IMR-90 (cell line): ENCODE data around the gene TRAP1. TPM values are rescaled to one million over a fixed set of nuclear protein-coding genes. Genes with fewer than 3 reads are reported as not detected.

Source experiments
- ATAC-seq: fragments of 200-7000 bp; cut with Tn5 transposase; 2 replicates; pipeline ENCODE4 v1.9.1; 2020; ENCODE audit warnings: low read depth, mild to moderate bottlenecking, moderate library complexity
- BruUV-seq: library from RNA; stranded (reverse); fragments of 400-500 nt; replicated peaks from 2 replicates; lab custom pipeline; 2021; lab: Mats Ljungman, UMichigan
- CTCF ChIA-PET: fragments of 300-600 bp; formaldehyde crosslinking; extraction: SDS; loops from one replicate; lab custom pipeline; 2021; ENCODE audit warnings: antibody characterized with exemption; lab: Yijun Ruan, JAX
- POLR2A ChIA-PET: fragments of 300-600 bp; sonication (Branson Sonifier 250); formaldehyde crosslinking; loops from one replicate; lab custom pipeline; 2022; ENCODE audit warnings: antibody characterized with exemption; ENCODE audit not compliant: unreplicated experiment; lab: Charles Lee
- DNase-seq: peaks from one replicate; pipeline ENCODE4 v3.0.0; 2013
- H2AFZ ChIP-seq: replicated peaks from 2 replicates; pipeline ENCODE3; 2013; ENCODE audit warnings: low read length, mild to moderate bottlenecking; ENCODE audit not compliant: poor library complexity
- H2AK5ac ChIP-seq: 2 replicates; pipeline ENCODE4 v1.6.1; 2013; ENCODE audit warnings: low read depth, low read length, inconsistent platforms
- H2AK9ac ChIP-seq: replicated peaks from 2 replicates; pipeline ENCODE3; 2013; ENCODE audit warnings: mild to moderate bottlenecking, low read depth, low read length, moderate library complexity; ENCODE audit not compliant: poor library complexity
- H2BK120ac ChIP-seq: 2 replicates; pipeline ENCODE4 v1.6.1; 2013; ENCODE audit warnings: low read depth, low read length, inconsistent platforms
- H2BK15ac ChIP-seq: 3 replicates; pipeline ENCODE4 v1.6.1; 2013; ENCODE audit warnings: low read depth, low read length, inconsistent platforms
- H2BK20ac ChIP-seq: 2 replicates; pipeline ENCODE4 v1.6.1; 2013; ENCODE audit warnings: low read depth, mild to moderate bottlenecking, inconsistent platforms, low read length, moderate library complexity
- H2BK5ac ChIP-seq: 2 replicates; pipeline ENCODE4 v1.6.1; 2013; ENCODE audit warnings: mild to moderate bottlenecking, low read depth, low read length, inconsistent platforms; ENCODE audit not compliant: poor library complexity, severe bottlenecking
- H3K14ac ChIP-seq: replicated peaks from 2 replicates; pipeline ENCODE4 v1.6.1; 2013; ENCODE audit warnings: low read depth, low read length, inconsistent platforms
- H3K18ac ChIP-seq: 2 replicates; pipeline ENCODE4 v1.6.1; 2013; ENCODE audit warnings: low read depth, low read length, control low read depth
- H3K23ac ChIP-seq: 2 replicates; pipeline ENCODE4 v1.6.1; 2013; ENCODE audit warnings: low read depth, low read length, inconsistent platforms
- H3K27ac ChIP-seq: 2 replicates; pipeline ENCODE4 v1.5.1; 2013; ENCODE audit warnings: mild to moderate bottlenecking, control low read depth, low read length; ENCODE audit not compliant: insufficient read depth
- H3K27me3 ChIP-seq: 2 replicates; pipeline ENCODE4 v1.6.1; 2013; ENCODE audit warnings: low read length; ENCODE audit not compliant: control insufficient read depth, insufficient read depth
- H3K36me3 ChIP-seq: 2 replicates; pipeline ENCODE4 v1.6.1; 2013; ENCODE audit warnings: low read length, mixed read lengths; ENCODE audit not compliant: control insufficient read depth, insufficient read depth
- H3K4ac ChIP-seq: 2 replicates; pipeline ENCODE4 v1.6.1; 2013; ENCODE audit warnings: low read depth, low read length, inconsistent platforms
- H3K4me1 ChIP-seq: 2 replicates; pipeline ENCODE4 v1.6.1; 2013; ENCODE audit warnings: low read length, mixed read lengths; ENCODE audit not compliant: control insufficient read depth, insufficient read depth
- H3K4me2 ChIP-seq: 2 replicates; pipeline ENCODE4 v1.6.1; 2013; ENCODE audit warnings: low read depth, mild to moderate bottlenecking, control low read depth, low read length, moderate library complexity
- H3K4me3 ChIP-seq: 2 replicates; pipeline ENCODE4 v1.5.1; 2013; ENCODE audit warnings: low read depth, mild to moderate bottlenecking, control low read depth, low read length, moderate library complexity; ENCODE audit not compliant: insufficient read depth
- H3K56ac ChIP-seq: 2 replicates; pipeline ENCODE4 v1.6.1; 2013; ENCODE audit warnings: low read length, inconsistent platforms; ENCODE audit not compliant: insufficient read depth; ENCODE audit errors: extremely low read depth
- H3K79me1 ChIP-seq, 2 experiments: 2 replicates each; pipeline ENCODE4 v1.6.1; 2013; ENCODE audit warnings: low read length in 2 of 2, inconsistent platforms in 1 of 2, low read depth in 1 of 2
- H3K9ac ChIP-seq: 2 replicates; pipeline ENCODE4 v1.6.1; 2013; ENCODE audit warnings: low read depth, low read length, control low read depth
- H3K9me1 ChIP-seq: 2 replicates; pipeline ENCODE4 v1.6.1; 2013; ENCODE audit warnings: low read length, inconsistent platforms; ENCODE audit not compliant: insufficient read depth
- H3K9me3 ChIP-seq: 2 replicates; pipeline ENCODE4 v1.6.1; 2013; ENCODE audit warnings: low read length; ENCODE audit not compliant: control insufficient read depth, insufficient read depth
- H4K20me1 ChIP-seq: 2 replicates; pipeline ENCODE4 v1.6.1; 2013; ENCODE audit warnings: low read length, inconsistent platforms; ENCODE audit not compliant: insufficient read depth
- H4K5ac ChIP-seq: 2 replicates; pipeline ENCODE4 v1.6.1; 2013; ENCODE audit warnings: mild to moderate bottlenecking, low read depth, low read length, control low read depth
- H4K8ac ChIP-seq, 2 experiments: 2 replicates each; pipeline ENCODE4 v1.6.1; 2013; ENCODE audit warnings: low read depth in 2 of 2, low read length in 2 of 2, control low read depth in 1 of 2, inconsistent platforms in 1 of 2
- H4K91ac ChIP-seq: 2 replicates; pipeline ENCODE4 v1.6.1; 2013; ENCODE audit warnings: low read depth, low read length, inconsistent platforms; ENCODE audit not compliant: insufficient read depth
- CEBPB ChIP-seq: IDR thresholded peaks from 2 replicates; pipeline ENCODE4 v1.6.1; 2012; ENCODE audit warnings: low read depth, low read length, improper control_type of control experiment
- FOS ChIP-seq: fragments of 150-350 bp; IDR thresholded peaks from 2 replicates; pipeline ENCODE4 v1.6.1; 2016; ENCODE audit warnings: low read depth, low read length
- MAZ ChIP-seq: IDR thresholded peaks from 2 replicates; pipeline ENCODE4 v1.6.1; 2012; ENCODE audit warnings: low read depth, mild to moderate bottlenecking, low read length, improper control_type of control experiment, moderate library complexity, borderline replicate concordance
- NFE2L2 ChIP-seq: fragments of 150-350 bp; IDR thresholded peaks from 2 replicates; pipeline ENCODE4 v1.6.1; 2016; ENCODE audit warnings: low read depth, mild to moderate bottlenecking, low read length
- POLR2A ChIP-seq: IDR thresholded peaks from 2 replicates; pipeline ENCODE4 v1.6.1; 2012; ENCODE audit warnings: mild to moderate bottlenecking, low read depth, low read length
- RCOR1 ChIP-seq: IDR thresholded peaks from 2 replicates; pipeline ENCODE4 v1.6.1; 2012; ENCODE audit warnings: mild to moderate bottlenecking, low read length, improper control_type of control experiment; ENCODE audit not compliant: insufficient replicate concordance
- USF2 ChIP-seq: fragments of 150-350 bp; IDR thresholded peaks from 2 replicates; pipeline ENCODE4 v1.6.1; 2017; ENCODE audit warnings: mild to moderate bottlenecking, antibody characterized with exemption, low read length, low read depth
- WGBS, 2 experiments: methylation state at CpG; one replicate each; pipeline versions ENCODE4 v1.1.5 to v1.1.7; 2013; ENCODE audit warnings: missing lambda C conversion rate in 2 of 2; ENCODE audit not compliant: insufficient read length in 1 of 2; ENCODE audit errors: extremely low coverage in 2 of 2; 5-methylcytosine and 5-hydroxymethylcytosine counted together
- dilution Hi-C: fragments of 300-500 bp; cut with HindIII; formaldehyde crosslinking; loops from one replicate; pipeline ENCODE4 v1.14.3; 2018; ENCODE audit warnings: low sequenced_read_pairs; ENCODE audit not compliant: unreplicated experiment
- in situ Hi-C: fragments of 300-500 bp; cut with MboI; formaldehyde crosslinking; loops from 3 replicates; pipeline ENCODE4 v1.14.3; 2019; ENCODE audit warnings: low sequenced_read_pairs, inconsistent platforms, mixed read lengths
- intact Hi-C: fragments of 100-400 bp; cut with micrococcal nuclease; formaldehyde crosslinking; loops from 2 replicates; pipeline ENCODE4 v1.10.0; 2022
- polyA plus RNA-seq, 3 experiments: library from polyadenylated mRNA; depleted of rRNA; stranded (reverse); fragments of >200 nt; gene quantifications; 2 replicates each; pipeline ENCODE4 v1.2.3, GENCODE V29; 2012; ENCODE audit warnings: low replicate concordance in 1 of 3
- total RNA-seq: library from RNA; depleted of rRNA; stranded (reverse); fragments of >200 nt; gene quantifications from 2 replicates; pipeline ENCODE4 v1.2.3, GENCODE V29; 2012
- TF ChIP-seq, protein P1 (sequence below): conservative IDR thresholded peaks from 2 replicates; pipeline ENCODE4 v1.5.1; 2012; ENCODE audit warnings: mild to moderate bottlenecking, low read depth, low read length, improper control_type of control experiment

The TRAP1 gene
- total and polyA plus RNA-seq, 2 of the 4 experiments (the other 2 are of a cell fraction), result 139 to 145 TPM

DNA sequence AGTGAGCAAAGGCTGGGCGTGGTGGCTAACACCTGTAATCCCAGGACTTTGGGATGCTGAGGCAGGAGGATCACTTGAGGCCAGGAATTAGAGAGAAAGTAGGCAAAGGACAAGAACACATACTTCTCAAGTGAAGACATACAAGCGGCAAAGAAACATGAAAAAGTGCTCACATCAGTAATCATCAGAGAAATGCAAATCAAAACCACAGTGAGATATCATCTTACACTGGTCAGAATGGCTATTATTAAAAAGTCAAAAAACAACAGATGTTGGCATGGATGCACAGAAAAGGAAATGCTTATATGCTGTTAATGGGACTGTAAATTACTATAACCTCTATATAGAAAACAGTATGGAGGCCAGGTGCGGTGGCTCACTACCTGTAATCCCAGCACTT is 93.7 kb downstream of the TRAP1 start:
- Histone ChIP-seq H3K36me3 (0 out of 2 replicates have a peak, but pooled peaks cover 1% of the 10 kb centered on the region), H2BK15ac (no peak overlapping the region), H3K9ac (no peak overlapping the region), H3K27me3 (no peaks in the 10 kb centered on the region), H2BK5ac (no peak overlapping the region), H3K4me2 (no peak overlapping the region), H3K27ac (no peak overlapping the region), H3K4ac (no peak overlapping the region), H4K20me1 (peaks cover 4% of the 10 kb centered on the region; the same call in 1 of the 2 replicates), H3K14ac (no peak overlapping the region), H4K5ac (no peak overlapping the region), H3K56ac (no peak overlapping the region), H4K91ac (no peak overlapping the region), H2AK5ac (no peak overlapping the region), H2BK120ac (no peak overlapping the region), H3K4me3 (no peak overlapping the region), H2AK9ac (no peak overlapping the region), H3K9me3 (no peaks in the 10 kb centered on the region), H2AFZ (no peak overlapping the region), H3K4me1 (no peaks in the 10 kb centered on the region), H2BK20ac (no peak overlapping the region), H3K9me1 (peaks cover 2% of the 10 kb centered on the region; the same call in 1 of the 2 replicates), H4K8ac (no peak overlapping the region), H3K18ac (no peak overlapping the region), H3K23ac (no peak overlapping the region), H3K79me1 (peaks cover 34 to 48% of the 10 kb centered on the region in 2 experiments)
- intact Hi-C loops (no loop called here), dilution Hi-C loops (no loop called here), in situ Hi-C loops (no loop called here)
- TF ChIP-seq CEBPB (no peak), NFE2L2 (no peak), FOS (no peak), MAZ (no peak), USF2 (no peak), POLR2A (no peak), RCOR1 (no peak)
- TF ChIP-seq, protein P1, sequence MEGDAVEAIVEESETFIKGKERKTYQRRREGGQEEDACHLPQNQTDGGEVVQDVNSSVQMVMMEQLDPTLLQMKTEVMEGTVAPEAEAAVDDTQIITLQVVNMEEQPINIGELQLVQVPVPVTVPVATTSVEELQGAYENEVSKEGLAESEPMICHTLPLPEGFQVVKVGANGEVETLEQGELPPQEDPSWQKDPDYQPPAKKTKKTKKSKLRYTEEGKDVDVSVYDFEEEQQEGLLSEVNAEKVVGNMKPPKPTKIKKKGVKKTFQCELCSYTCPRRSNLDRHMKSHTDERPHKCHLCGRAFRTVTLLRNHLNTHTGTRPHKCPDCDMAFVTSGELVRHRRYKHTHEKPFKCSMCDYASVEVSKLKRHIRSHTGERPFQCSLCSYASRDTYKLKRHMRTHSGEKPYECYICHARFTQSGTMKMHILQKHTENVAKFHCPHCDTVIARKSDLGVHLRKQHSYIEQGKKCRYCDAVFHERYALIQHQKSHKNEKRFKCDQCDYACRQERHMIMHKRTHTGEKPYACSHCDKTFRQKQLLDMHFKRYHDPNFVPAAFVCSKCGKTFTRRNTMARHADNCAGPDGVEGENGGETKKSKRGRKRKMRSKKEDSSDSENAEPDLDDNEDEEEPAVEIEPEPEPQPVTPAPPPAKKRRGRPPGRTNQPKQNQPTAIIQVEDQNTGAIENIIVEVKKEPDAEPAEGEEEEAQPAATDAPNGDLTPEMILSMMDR, result no peak
- no TSS peak for BruUV-seq
- ChIA-PET CTCF (no interaction called here), POLR2A (no interaction called here)
- no peak for DNase-seq
- no CpG with 5 or more reads among the region's 3 CpGs for WGBS, 2 experiments
- ATAC-seq, result no peak
